Measurements from ENCODE around the gene LIN52. TPM values are rescaled to one million over a fixed set of nuclear protein-coding genes. Genes with fewer than 3 reads are reported as not detected.

Gene LIN52
- total and polyA plus RNA-seq, 4 donors, result 9.0 to 13.9 (median 9.9) TPM

DNA sequence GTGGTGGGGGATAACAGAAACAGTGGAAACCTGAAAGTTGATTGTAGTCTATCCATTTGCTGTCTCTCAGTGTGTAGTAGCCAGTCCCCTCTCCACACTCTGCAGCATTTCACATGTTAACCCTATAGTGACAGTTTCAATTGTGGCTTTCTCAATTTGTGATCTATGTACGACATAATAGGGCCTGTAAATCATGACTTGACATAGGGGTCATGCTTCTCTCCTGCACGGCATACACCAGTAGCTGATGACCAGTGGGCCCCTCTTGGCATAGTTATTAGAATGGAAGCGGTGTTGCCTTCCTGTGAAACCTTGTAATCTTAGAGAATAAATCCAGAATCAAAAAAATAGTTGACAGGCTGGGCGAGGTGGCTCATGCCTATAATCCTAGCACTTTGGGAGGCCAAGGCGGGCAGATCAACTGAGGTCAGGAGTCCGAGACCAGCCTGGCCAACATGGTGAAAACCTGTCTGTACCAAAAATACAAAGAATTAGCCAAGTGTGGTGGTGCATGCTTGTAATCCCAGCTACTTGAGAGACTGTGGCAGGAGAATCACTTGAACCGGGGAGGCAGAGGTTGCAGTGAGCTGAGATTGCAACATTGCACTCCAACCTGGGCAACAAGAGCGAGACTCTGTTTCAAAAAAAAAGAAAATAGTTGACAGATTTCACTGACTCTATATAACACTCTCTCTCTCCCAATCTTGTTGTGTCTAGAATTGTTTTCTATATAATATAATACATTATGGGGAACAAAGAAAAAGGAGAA is 109.9 kb downstream of the LIN52 start:
- Histone ChIP-seq H3K4me3 (ENCODE audit: low read length in 2 of 2) (no peak overlapping the region), H3K27ac (ENCODE audit: low read depth in 1 of 2, low read length in 2 of 2) (no peak overlapping the region), H3K27me3 (ENCODE audit: control insufficient read depth in 1 of 2, insufficient read depth in 2 of 2, low read length in 1 of 2) (no peaks in the 10 kb centered on the region), H3K4me1 (ENCODE audit: control insufficient read depth in 1 of 2, insufficient read depth in 2 of 2, low read length in 2 of 2) (no peaks in the 10 kb centered on the region), H3K36me3 (ENCODE audit: control insufficient read depth in 1 of 2, insufficient read depth in 2 of 2, low read length in 1 of 2) (peaks cover 2 to 4% of the 10 kb centered on the region in 2 donors), H3K9me3 (ENCODE audit: control insufficient read depth, low read length) (no peaks in the 10 kb centered on the region)
- intact Hi-C loops (cut with DNase I), result no loop called here
- WGBS, 2 donors, result 89 to 94% methylated on average over 8 of the region's 8 CpGs
- no peak for ATAC-seq (ENCODE audit: low FRiP score)
- DNase-seq, result no peak

DNA sequence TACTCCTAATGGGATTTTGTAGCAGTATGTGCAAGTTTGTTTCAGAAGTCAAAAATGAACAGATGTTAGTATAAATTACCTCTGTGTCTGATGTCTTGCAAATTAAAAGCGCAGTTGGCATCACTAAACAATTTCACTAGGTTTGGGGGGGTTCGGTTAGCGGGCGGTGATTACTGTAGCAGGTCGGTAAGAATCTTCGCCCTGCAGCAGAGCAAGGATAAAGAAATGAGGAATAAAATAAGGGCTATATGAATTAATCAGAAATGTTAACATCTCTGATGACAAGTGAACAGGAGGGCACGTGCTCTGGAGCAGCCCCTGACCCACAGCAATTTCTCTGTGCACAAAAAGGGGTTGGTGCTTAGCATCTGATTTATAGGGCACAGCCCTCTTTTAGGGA is 110.9 kb downstream of the LIN52 start:
- Histone ChIP-seq H3K27ac (ENCODE audit: low read depth in 1 of 2, low read length in 2 of 2) (no peak overlapping the region), H3K9me3 (ENCODE audit: control insufficient read depth, low read length) (no peaks in the 10 kb centered on the region), H3K27me3 (ENCODE audit: control insufficient read depth in 1 of 2, insufficient read depth in 2 of 2, low read length in 1 of 2) (no peaks in the 10 kb centered on the region), H3K4me1 (ENCODE audit: control insufficient read depth in 1 of 2, insufficient read depth in 2 of 2, low read length in 2 of 2) (no peaks in the 10 kb centered on the region), H3K36me3 (ENCODE audit: control insufficient read depth in 1 of 2, insufficient read depth in 2 of 2, low read length in 1 of 2) (peaks cover 2 to 4% of the 10 kb centered on the region in 2 donors), H3K4me3 (ENCODE audit: low read length in 2 of 2) (no peak overlapping the region)
- no peak for DNase-seq
- intact Hi-C loops (cut with DNase I), result no loop called here
- 90 to 97% methylated on average over 7 of the region's 7 CpGs for WGBS, 2 donors
- no peak for ATAC-seq (ENCODE audit: low FRiP score)

DNA sequence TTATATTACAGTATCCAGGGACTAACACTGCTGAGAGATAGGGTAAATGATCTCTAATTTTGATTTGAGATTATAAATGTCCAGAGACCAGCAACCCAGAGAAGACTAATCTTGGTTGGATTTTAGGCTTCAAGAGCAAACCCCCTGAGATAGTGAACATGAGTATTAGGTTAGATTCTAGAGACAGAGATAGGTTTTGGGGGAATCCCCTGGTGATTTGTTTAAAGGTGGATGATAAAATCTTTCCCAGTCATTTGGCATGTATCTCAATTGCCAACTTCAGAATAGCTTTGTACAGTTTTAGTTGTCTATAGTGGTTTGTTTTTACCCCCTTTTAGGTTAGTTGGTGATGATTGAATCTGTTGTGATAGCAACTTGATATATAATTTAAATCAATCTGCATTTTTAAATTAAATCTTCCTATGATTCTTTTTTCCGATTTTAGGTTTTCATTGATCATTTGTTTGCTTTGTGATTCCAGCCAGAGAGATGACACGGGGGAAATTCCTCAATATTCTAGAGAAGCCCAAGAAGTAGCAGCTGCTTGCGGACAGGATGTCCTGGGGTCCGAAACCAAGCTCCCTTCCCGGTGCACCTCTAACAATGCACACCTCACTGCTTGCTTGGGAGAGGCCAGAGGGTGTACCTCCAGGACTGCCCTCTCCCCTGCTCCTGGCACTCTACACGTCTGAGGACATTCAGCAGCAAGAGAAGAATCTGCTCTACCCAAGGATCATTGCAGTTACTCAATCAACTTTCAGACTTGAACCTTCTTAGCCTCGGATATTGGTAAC is 113.9 kb downstream of the LIN52 start:
- DNase-seq (no peak), ATAC-seq (ENCODE audit: low FRiP score) (no peak)
- 94% methylated on average over 7 of the region's 7 CpGs for WGBS, 2 donors
- intact Hi-C loops (cut with DNase I), result no loop called here
- no peak overlapping the region for H3K4me3 ChIP-seq (ENCODE audit: low read length in 2 of 2)
- H3K36me3 ChIP-seq (ENCODE audit: control insufficient read depth in 1 of 2, insufficient read depth in 2 of 2, low read length in 1 of 2), result peaks cover 7 to 8% of the 10 kb centered on the region in 2 donors
- H3K4me1 ChIP-seq (ENCODE audit: control insufficient read depth in 1 of 2, insufficient read depth in 2 of 2, low read length in 2 of 2), result no peaks in the 10 kb centered on the region
- H3K9me3 ChIP-seq (ENCODE audit: control insufficient read depth, low read length), result no peaks in the 10 kb centered on the region
- no peaks in the 10 kb centered on the region for H3K27me3 ChIP-seq (ENCODE audit: control insufficient read depth in 1 of 2, insufficient read depth in 2 of 2, low read length in 1 of 2)
- no peak overlapping the region for H3K27ac ChIP-seq (ENCODE audit: low read depth in 1 of 2, low read length in 2 of 2)

DNA sequence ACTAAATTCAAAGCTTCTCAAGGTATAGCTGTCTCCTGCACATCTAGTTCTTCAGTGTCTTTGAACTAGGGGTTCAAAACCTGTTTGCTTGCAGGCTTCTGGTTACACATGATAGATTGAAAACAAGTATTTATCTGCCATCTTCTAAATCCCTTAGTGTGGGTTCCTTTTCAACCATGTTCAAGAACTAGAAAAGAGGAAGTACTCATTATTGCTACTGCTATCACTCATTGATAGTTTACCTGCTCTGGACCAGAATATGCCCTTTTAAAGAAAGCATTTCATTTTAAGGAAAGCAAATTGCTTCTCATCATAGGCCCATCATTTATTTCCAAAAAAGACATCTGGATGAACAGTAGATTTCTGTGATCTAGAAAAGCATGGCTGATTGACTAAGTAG is 117.4 kb downstream of the LIN52 start:
- Histone ChIP-seq H3K4me1 (ENCODE audit: control insufficient read depth in 1 of 2, insufficient read depth in 2 of 2, low read length in 2 of 2) (no peaks in the 10 kb centered on the region), H3K27me3 (ENCODE audit: control insufficient read depth in 1 of 2, insufficient read depth in 2 of 2, low read length in 1 of 2) (no peaks in the 10 kb centered on the region), H3K4me3 (ENCODE audit: low read length in 2 of 2) (no peak overlapping the region), H3K27ac (ENCODE audit: low read depth in 1 of 2, low read length in 2 of 2) (no peak overlapping the region), H3K9me3 (ENCODE audit: control insufficient read depth, low read length) (no peaks in the 10 kb centered on the region), H3K36me3 (ENCODE audit: control insufficient read depth in 1 of 2, insufficient read depth in 2 of 2, low read length in 1 of 2) (peaks cover 7 to 9% of the 10 kb centered on the region in 2 donors)
- intact Hi-C loops (cut with DNase I), result no loop called here
- no peak for DNase-seq
- ATAC-seq (ENCODE audit: low FRiP score), result no peak

DNA sequence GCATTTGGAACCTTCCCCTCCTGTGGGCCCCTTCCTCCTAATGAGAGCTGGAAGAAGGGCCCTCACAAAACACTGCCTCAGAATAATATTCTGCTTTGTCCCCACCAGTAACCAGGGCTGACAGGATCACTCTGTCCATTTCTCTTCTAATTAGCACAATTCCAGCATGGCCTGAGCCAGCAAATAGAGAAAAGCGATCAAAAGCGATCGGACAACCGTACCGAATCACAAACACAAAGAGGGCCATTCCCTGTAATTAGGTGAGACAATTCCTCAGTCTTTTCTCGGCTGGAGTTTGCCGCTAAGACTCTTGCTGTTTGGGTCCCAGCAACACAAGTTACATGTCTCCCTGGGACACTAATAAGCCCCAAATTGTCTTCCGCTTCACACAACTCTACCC is 118.9 kb downstream of the LIN52 start:
- intact Hi-C loops (cut with DNase I), result no loop called here
- no peak overlapping the region for H3K4me3 ChIP-seq (ENCODE audit: low read length in 2 of 2)
- ATAC-seq (ENCODE audit: low FRiP score) (peak; percentile 22), DNase-seq (no peak)
- 93 to 94% methylated on average over 8 of the region's 8 CpGs for WGBS, 2 donors
- H3K4me1 ChIP-seq (ENCODE audit: control insufficient read depth in 1 of 2, insufficient read depth in 2 of 2, low read length in 2 of 2), result no peaks in the 10 kb centered on the region
- H3K27me3 ChIP-seq (ENCODE audit: control insufficient read depth in 1 of 2, insufficient read depth in 2 of 2, low read length in 1 of 2), result no peaks in the 10 kb centered on the region
- no peak overlapping the region for H3K27ac ChIP-seq (ENCODE audit: low read depth in 1 of 2, low read length in 2 of 2)
- H3K9me3 ChIP-seq (ENCODE audit: control insufficient read depth, low read length), result no peaks in the 10 kb centered on the region
- peaks cover 7 to 9% of the 10 kb centered on the region in 2 donors for H3K36me3 ChIP-seq (ENCODE audit: control insufficient read depth in 1 of 2, insufficient read depth in 2 of 2, low read length in 1 of 2)

DNA sequence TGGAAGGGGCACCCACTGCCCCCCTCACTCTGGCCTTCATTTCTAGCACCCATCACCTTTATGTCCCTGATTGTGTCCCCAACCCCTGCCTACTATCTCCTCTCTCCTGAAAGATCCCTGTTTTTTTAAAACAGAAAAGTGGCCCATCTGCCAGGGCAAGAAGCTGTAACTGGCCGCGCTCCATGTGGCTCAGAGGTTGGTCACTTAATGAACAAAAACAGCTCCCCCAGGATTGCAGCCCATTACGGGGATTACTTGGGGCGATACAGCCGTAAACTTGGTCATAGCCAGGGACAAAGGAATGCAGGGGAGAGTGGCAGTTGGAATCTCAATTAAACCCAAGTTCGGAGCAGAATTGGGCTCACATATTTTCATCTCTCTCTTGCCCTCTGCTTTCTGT is 119.7 kb downstream of the LIN52 start:
- DNase-seq (no peak), ATAC-seq (ENCODE audit: low FRiP score) (no peak)
- Histone ChIP-seq H3K9me3 (ENCODE audit: control insufficient read depth, low read length) (no peaks in the 10 kb centered on the region), H3K27me3 (ENCODE audit: control insufficient read depth in 1 of 2, insufficient read depth in 2 of 2, low read length in 1 of 2) (no peaks in the 10 kb centered on the region), H3K4me1 (ENCODE audit: control insufficient read depth in 1 of 2, insufficient read depth in 2 of 2, low read length in 2 of 2) (no peaks in the 10 kb centered on the region), H3K27ac (ENCODE audit: low read depth in 1 of 2, low read length in 2 of 2) (no peak overlapping the region), H3K36me3 (ENCODE audit: control insufficient read depth in 1 of 2, insufficient read depth in 2 of 2, low read length in 1 of 2) (peaks cover 4 to 8% of the 10 kb centered on the region in 2 donors), H3K4me3 (ENCODE audit: low read length in 2 of 2) (no peak overlapping the region)
- 94 to 96% methylated on average over 6 of the region's 6 CpGs for WGBS, 2 donors
- intact Hi-C loops (cut with DNase I), result no loop called here

DNA sequence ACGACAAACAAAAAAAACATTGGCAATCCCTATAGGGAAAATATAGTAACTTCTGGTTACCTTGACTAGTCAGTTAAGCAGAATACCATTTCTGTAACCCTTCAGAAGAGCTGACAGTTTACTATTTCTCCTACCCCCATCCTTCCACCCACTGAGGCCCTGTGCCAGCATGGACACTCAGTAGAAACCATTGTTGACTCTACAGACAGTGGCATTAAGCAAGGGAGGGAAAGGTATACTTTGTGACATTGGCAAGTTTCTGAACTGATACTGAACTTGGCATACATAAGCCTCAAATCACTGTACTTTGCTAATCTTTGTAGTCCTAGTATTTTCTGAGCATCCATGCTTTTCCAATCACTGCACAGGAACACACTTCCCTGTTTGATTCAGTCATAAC is 121.1 kb downstream of the LIN52 start:
- 86 to 92% methylated on average over 1 of the region's 1 CpG for WGBS, 2 donors
- intact Hi-C loops (cut with DNase I), result no loop called here
- H3K4me1 ChIP-seq (ENCODE audit: control insufficient read depth in 1 of 2, insufficient read depth in 2 of 2, low read length in 2 of 2), result no peaks in the 10 kb centered on the region
- ATAC-seq (ENCODE audit: low FRiP score), result no peak
- DNase-seq, result no peak
- H3K27ac ChIP-seq (ENCODE audit: low read depth in 1 of 2, low read length in 2 of 2), result no peak overlapping the region
- H3K4me3 ChIP-seq (ENCODE audit: low read length in 2 of 2), result no peak overlapping the region
- peaks cover 3 to 8% of the 10 kb centered on the region in 2 donors for H3K36me3 ChIP-seq (ENCODE audit: control insufficient read depth in 1 of 2, insufficient read depth in 2 of 2, low read length in 1 of 2)
- no peaks in the 10 kb centered on the region for H3K27me3 ChIP-seq (ENCODE audit: control insufficient read depth in 1 of 2, insufficient read depth in 2 of 2, low read length in 1 of 2)
- no peaks in the 10 kb centered on the region for H3K9me3 ChIP-seq (ENCODE audit: control insufficient read depth, low read length)

DNA sequence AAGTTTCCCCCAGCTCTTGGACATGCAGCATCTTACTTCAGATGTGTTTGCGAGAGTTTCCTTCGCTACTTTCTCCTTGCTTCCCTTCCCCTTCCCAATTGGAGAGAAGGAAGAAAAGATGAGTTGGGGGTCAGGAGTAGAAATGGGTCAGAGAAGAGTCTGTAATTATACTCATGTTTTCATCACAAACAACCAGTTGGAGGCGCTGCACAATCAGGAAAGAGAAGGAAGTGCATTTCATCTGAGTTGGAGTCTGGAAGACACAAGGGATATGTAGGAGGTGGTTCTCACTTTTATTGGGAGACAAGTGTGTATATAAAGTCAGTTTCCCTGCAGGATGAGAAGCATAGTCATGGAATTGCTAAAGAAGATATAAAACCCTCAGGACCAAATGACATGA is 123.2 kb downstream of the LIN52 start:
- H3K4me3 ChIP-seq (ENCODE audit: low read length in 2 of 2), result no peak overlapping the region
- peaks cover 0 to 8% of the 10 kb centered on the region in 2 donors for H3K36me3 ChIP-seq (ENCODE audit: control insufficient read depth in 1 of 2, insufficient read depth in 2 of 2, low read length in 1 of 2)
- H3K27ac ChIP-seq (ENCODE audit: low read depth in 1 of 2, low read length in 2 of 2), result no peak overlapping the region
- intact Hi-C loops (cut with DNase I), result no loop called here
- no peaks in the 10 kb centered on the region for H3K9me3 ChIP-seq (ENCODE audit: control insufficient read depth, low read length)
- H3K4me1 ChIP-seq (ENCODE audit: control insufficient read depth in 1 of 2, insufficient read depth in 2 of 2, low read length in 2 of 2), result no peaks in the 10 kb centered on the region
- no peaks in the 10 kb centered on the region for H3K27me3 ChIP-seq (ENCODE audit: control insufficient read depth in 1 of 2, insufficient read depth in 2 of 2, low read length in 1 of 2)
- ATAC-seq (ENCODE audit: low FRiP score) (no peak), DNase-seq (no peak)
- WGBS, 2 donors, result 72 to 76% methylated on average over 3 of the region's 3 CpGs

DNA sequence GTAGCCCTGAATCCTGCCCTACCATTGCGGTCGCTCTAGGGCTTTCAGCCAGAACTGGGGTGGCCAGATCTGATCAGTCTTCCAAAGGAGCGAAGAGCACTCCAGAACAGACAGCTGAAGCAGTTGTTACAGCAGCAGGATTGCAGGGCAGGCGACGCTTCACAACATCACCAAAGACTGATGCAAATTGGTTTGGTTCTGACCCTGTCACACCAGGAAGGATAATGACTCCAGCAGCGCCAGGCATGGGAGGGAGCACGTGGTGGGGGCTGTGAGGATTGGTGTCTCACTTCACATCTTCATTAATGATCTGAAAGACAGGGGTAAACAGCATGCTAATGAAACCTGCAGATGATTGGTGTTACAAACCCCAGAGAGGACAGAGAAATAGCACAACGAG is 123.9 kb downstream of the LIN52 start:
- Histone ChIP-seq H3K9me3 (ENCODE audit: control insufficient read depth, low read length) (no peaks in the 10 kb centered on the region), H3K4me3 (ENCODE audit: low read length in 2 of 2) (no peak overlapping the region), H3K27me3 (ENCODE audit: control insufficient read depth in 1 of 2, insufficient read depth in 2 of 2, low read length in 1 of 2) (no peaks in the 10 kb centered on the region), H3K4me1 (ENCODE audit: control insufficient read depth in 1 of 2, insufficient read depth in 2 of 2, low read length in 2 of 2) (no peaks in the 10 kb centered on the region), H3K36me3 (ENCODE audit: control insufficient read depth in 1 of 2, insufficient read depth in 2 of 2, low read length in 1 of 2) (peaks cover 0 to 1% of the 10 kb centered on the region in 2 donors), H3K27ac (ENCODE audit: low read depth in 1 of 2, low read length in 2 of 2) (no peak overlapping the region)
- 69% methylated on average over 8 of the region's 8 CpGs for WGBS, 2 donors
- ATAC-seq (ENCODE audit: low FRiP score) (no peak), DNase-seq (no peak)
- intact Hi-C loops (cut with DNase I), result no loop called here
